BLaER1 treated with 17β-estradiol and CSF1 and Interleukin-3, amounts not matched to agents 10 nM and 100 nM (cell line): ENCODE measurements around the gene IRX2.

Experiments used
- H3K27ac ChIP-seq, 11 experiments: shearing (Covaris generic); formaldehyde crosslinking; 2 replicates each; pipeline ENCODE4 v1.8.1; 2022
- H3K27me3 ChIP-seq, 11 experiments: shearing (Covaris generic); formaldehyde crosslinking; 2 replicates each; pipeline ENCODE4 v1.8.1; 2022
- H3K36me3 ChIP-seq, 11 experiments: shearing (Covaris generic); formaldehyde crosslinking; 2 replicates each; pipeline ENCODE4 v1.8.1; 2022
- H3K4me1 ChIP-seq, 10 experiments: shearing (Covaris generic); formaldehyde crosslinking; 2 replicates each; pipeline ENCODE4 v1.8.1; 2022
- H3K4me2 ChIP-seq, 11 experiments: shearing (Covaris generic); formaldehyde crosslinking; 2 replicates each; pipeline ENCODE4 v1.8.1; 2022
- H3K4me3 ChIP-seq, 10 experiments: shearing (Covaris generic); formaldehyde crosslinking; 2 replicates each; pipeline ENCODE4 v1.8.1; 2022
- H3K9ac ChIP-seq, 11 experiments: shearing (Covaris generic); formaldehyde crosslinking; 2 replicates each; pipeline ENCODE4 v1.8.1; 2022
- H3K9me3 ChIP-seq, 11 experiments: shearing (Covaris generic); formaldehyde crosslinking; replicated peaks in 1 of 11; 2 replicates each; pipeline ENCODE4 v1.8.1; 2022
- H4K20me1 ChIP-seq, 11 experiments: shearing (Covaris generic); formaldehyde crosslinking; 2 replicates each; pipeline ENCODE4 v1.8.1; 2022
- Cebpa-rat ChIP-seq, 11 experiments: shearing (Covaris generic); IDR thresholded peaks; 2 replicates each; pipeline ENCODE4 v1.8.1; 2022

IRX2 gene

DNA sequence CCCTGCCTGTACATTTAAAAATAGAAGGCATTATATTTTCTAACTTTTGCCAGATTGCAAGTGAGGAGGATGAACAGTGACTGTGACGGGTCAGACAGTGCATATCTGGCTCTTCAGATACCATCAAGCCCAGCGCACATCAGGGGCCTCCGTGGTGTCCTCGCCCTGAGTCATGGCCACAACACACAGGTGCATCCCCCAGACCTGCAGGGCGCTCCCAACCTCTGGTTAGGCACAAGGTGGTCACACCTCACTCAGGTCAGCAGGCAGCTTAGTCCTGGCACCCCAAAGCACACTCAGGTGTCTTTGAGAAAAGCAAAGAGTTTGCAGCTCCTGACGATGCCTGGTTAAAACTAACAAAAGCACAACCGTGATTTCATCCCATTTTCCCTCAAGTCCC, 28.6 kb downstream of the IRX2 start:
- Histone ChIP-seq H3K9me3 (no peaks in the 10 kb centered on the region), H3K9ac (no peak overlapping the region), H4K20me1 (no peaks in the 10 kb centered on the region; a peak in 1 of 22 replicates), H3K27me3 (no peaks in the 10 kb centered on the region), H3K4me2 (no peak overlapping the region), H3K4me1 (no peaks in the 10 kb centered on the region), H3K4me3 (no peak overlapping the region), H3K36me3 (no peaks in the 10 kb centered on the region), H3K27ac (no peak overlapping the region)
- no peak for TF ChIP-seq Cebpa-rat (IDR thresholded peaks at IDR 0.05)

DNA sequence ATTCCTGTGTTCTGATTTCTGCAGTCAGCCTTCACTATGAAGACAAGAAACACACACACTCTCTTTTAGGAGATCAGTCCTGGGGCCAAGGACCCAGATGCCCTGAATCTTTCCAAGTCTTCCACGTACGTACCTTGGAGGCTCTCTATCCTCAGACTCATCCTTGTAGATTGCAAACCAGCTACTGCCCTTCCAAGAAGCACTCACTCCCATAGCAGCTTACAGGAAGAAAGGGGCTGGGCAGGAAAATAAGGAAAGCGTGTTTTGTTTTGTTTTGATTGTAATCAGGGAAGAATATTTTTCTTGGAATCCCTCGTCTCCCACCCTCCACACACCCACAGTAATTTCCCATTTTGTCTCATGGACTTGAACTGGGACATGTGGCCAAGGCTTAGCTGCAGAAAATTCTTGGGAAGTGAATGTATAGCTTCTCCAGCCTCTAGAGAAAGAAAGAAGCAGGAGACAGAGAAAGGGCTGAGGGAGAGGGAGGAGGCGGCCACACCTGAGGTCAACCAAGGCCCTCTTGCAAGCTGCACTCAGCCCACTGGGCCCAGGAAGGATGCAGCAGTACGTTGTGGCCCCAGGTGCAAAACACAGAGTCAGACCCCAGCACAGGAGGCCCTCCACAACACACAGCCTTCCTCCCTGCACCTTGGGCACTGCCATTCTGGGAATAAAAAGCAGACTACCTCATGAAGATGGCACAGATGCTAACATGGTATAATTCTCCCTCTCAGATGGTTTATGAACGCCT, 29.9 kb downstream of the IRX2 start:
- H3K36me3 ChIP-seq, result no peaks in the 10 kb centered on the region
- no peaks in the 10 kb centered on the region; a peak in 1 of 22 replicates for H4K20me1 ChIP-seq
- no peaks in the 10 kb centered on the region for H3K9me3 ChIP-seq
- no peak overlapping the region for H3K4me3 ChIP-seq
- H3K4me2 ChIP-seq, result no peak overlapping the region
- no peak for TF ChIP-seq Cebpa-rat (IDR thresholded peaks at IDR 0.05)
- no peak overlapping the region for H3K9ac ChIP-seq
- H3K27me3 ChIP-seq, result no peaks in the 10 kb centered on the region
- no peak overlapping the region for H3K27ac ChIP-seq
- no peaks in the 10 kb centered on the region for H3K4me1 ChIP-seq

DNA sequence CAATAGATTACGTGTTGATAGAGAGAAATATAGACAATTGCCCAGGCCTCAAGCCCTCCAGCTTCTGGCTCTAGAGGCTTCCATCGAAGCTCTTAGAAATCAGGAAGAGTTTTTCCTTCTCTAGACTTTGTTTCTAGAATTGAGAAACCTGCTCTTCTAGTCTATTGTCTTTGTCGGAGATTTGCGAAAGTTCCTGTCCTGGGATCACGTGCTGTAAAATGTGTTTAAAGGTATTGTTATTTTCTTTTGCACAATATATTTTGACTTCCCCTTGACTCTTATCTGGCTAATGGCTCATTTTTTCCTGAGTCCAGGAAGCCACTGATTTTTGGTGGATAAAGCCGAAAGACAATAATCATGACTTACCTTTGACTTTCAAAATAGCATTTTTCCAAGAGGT, 32.1 kb downstream of the IRX2 start:
- H3K27ac ChIP-seq, result no peak overlapping the region
- H3K9ac ChIP-seq, result no peak overlapping the region
- no peak for TF ChIP-seq Cebpa-rat (IDR thresholded peaks at IDR 0.05)
- H3K9me3 ChIP-seq, result no peaks in the 10 kb centered on the region
- H3K4me1 ChIP-seq, result peaks cover 0 to 14% (median 8%) of the 10 kb centered on the region in 10 experiments; a peak in 14 of 20 replicates
- no peaks in the 10 kb centered on the region for H3K27me3 ChIP-seq
- no peak overlapping the region for H3K4me2 ChIP-seq
- H4K20me1 ChIP-seq, result no peaks in the 10 kb centered on the region
- H3K36me3 ChIP-seq, result no peaks in the 10 kb centered on the region
- no peak overlapping the region for H3K4me3 ChIP-seq

DNA sequence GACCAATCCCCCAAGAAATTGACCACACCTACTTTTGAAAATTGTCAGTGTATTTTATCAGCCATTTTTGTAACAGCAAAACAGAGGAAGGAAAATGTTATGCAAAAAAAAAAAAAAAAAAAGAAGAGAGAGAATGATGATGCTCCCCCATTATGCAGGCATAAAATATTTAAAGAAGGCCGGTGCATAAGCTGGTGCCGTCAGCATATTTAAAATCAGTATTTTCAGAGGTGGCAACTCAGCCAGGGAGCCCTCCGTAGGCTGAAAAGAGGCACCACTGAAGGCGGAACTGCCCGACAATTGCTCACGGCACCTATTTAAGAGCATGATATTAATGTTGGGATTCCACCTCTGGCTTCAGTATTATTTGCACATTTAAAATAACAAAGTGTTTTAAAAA, 33.4 kb downstream of the IRX2 start:
- Histone ChIP-seq H3K4me2 (no peak overlapping the region), H3K9ac (no peak overlapping the region), H3K9me3 (no peaks in the 10 kb centered on the region), H4K20me1 (no peaks in the 10 kb centered on the region), H3K36me3 (no peaks in the 10 kb centered on the region), H3K27me3 (no peaks in the 10 kb centered on the region), H3K27ac (no peak overlapping the region), H3K4me1 (peaks cover 0 to 14% (median 8%) of the 10 kb centered on the region in 10 experiments; a peak in 14 of 20 replicates), H3K4me3 (no peak overlapping the region)
- TF ChIP-seq Cebpa-rat (IDR thresholded peaks at IDR 0.05), result no peak

DNA sequence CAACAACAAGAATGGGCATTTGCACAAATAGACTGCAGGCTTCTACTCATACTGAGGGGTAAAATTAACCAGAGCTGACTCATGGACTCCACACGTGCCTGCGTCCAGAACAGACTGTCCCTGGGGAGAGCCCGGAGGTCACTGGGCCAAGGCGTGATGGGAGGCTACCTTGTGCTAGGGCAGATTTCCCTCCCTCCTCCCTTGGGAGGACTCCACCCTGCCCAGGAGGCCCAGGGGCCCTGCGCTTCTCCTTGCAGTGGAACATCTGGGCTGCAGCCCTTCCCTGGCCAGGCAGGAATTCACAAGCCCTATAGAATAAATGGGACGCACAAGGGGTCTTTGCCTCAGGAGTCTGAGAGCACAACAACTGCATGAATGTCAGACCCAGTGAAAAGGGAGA, 35.6 kb downstream of the IRX2 start:
- TF ChIP-seq Cebpa-rat (IDR thresholded peaks at IDR 0.05), result no peak
- Histone ChIP-seq H3K4me1 (peaks cover 0 to 14% (median 8%) of the 10 kb centered on the region in 10 experiments; a peak in 14 of 20 replicates), H3K4me2 (peak overlapping the region in 7 of 11 experiments; percentile 14 to 46 (median 40); a peak in 12 of 22 replicates), H3K9me3 (no peaks in the 10 kb centered on the region), H3K36me3 (no peaks in the 10 kb centered on the region), H3K27me3 (no peaks in the 10 kb centered on the region), H3K9ac (no peak overlapping the region), H3K27ac (no peak overlapping the region), H4K20me1 (no peaks in the 10 kb centered on the region), H3K4me3 (no peak overlapping the region)

DNA sequence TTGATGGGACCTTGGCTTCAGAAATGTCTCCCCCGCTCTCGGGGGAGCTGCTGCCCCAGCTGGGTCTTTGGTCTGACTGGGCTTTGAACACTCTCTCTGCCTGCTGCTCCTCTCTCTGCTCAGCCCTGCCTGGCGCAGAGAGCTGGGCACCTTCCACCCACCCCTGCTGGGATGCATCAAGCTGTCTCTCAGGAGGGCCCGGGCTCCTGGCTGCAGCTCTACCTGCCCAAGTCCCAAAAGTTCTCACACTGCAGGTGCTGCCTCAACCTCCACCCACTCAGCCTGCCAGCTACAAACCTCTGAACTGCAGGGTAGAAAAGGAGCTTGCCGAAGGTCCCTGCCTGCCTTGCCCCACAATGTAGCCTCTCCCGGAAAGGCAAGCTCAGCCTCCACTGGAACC, 36.7 kb downstream of the IRX2 start:
- H3K9ac ChIP-seq, result no peak overlapping the region
- peak overlapping the region in 4 of 11 experiments; percentile 26 to 45 (median 40); a peak in 2 of 22 replicates for H3K4me2 ChIP-seq
- H3K36me3 ChIP-seq, result no peaks in the 10 kb centered on the region
- H3K27ac ChIP-seq, result no peak overlapping the region
- H4K20me1 ChIP-seq, result no peaks in the 10 kb centered on the region
- H3K9me3 ChIP-seq, result no peaks in the 10 kb centered on the region
- H3K27me3 ChIP-seq, result no peaks in the 10 kb centered on the region
- H3K4me3 ChIP-seq, result no peak overlapping the region
- no peak for TF ChIP-seq Cebpa-rat (IDR thresholded peaks at IDR 0.05)
- H3K4me1 ChIP-seq, result peaks cover 0 to 14% (median 8%) of the 10 kb centered on the region in 10 experiments; a peak in 14 of 20 replicates

DNA sequence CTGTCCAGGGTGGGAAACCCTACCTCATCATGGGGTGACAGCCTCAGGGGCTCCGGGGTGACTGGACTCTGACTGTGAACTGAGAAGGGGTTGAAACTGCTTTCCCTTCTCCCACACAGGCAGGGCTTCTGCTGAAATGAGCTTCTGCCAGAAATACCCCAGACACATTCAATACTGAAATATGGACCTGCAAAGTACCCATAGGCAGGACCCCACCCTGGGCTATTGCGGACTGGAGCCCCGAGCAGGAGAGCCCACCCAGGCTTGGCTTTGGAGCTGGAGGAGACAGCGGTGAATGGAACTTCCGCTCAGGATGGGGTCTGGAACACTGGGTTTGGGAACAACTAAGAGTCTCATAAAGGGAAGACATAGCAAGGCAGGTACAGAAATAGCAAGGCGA, 37.5 kb downstream of the IRX2 start:
- Histone ChIP-seq H3K9me3 (no peaks in the 10 kb centered on the region), H3K27ac (no peak overlapping the region), H3K4me2 (no peak overlapping the region), H3K36me3 (no peaks in the 10 kb centered on the region), H3K4me3 (no peak overlapping the region), H3K9ac (no peak overlapping the region), H4K20me1 (no peaks in the 10 kb centered on the region), H3K27me3 (no peaks in the 10 kb centered on the region), H3K4me1 (peaks cover 0 to 14% (median 8%) of the 10 kb centered on the region in 10 experiments; a peak in 14 of 20 replicates)
- TF ChIP-seq Cebpa-rat (IDR thresholded peaks at IDR 0.05), result no peak

DNA sequence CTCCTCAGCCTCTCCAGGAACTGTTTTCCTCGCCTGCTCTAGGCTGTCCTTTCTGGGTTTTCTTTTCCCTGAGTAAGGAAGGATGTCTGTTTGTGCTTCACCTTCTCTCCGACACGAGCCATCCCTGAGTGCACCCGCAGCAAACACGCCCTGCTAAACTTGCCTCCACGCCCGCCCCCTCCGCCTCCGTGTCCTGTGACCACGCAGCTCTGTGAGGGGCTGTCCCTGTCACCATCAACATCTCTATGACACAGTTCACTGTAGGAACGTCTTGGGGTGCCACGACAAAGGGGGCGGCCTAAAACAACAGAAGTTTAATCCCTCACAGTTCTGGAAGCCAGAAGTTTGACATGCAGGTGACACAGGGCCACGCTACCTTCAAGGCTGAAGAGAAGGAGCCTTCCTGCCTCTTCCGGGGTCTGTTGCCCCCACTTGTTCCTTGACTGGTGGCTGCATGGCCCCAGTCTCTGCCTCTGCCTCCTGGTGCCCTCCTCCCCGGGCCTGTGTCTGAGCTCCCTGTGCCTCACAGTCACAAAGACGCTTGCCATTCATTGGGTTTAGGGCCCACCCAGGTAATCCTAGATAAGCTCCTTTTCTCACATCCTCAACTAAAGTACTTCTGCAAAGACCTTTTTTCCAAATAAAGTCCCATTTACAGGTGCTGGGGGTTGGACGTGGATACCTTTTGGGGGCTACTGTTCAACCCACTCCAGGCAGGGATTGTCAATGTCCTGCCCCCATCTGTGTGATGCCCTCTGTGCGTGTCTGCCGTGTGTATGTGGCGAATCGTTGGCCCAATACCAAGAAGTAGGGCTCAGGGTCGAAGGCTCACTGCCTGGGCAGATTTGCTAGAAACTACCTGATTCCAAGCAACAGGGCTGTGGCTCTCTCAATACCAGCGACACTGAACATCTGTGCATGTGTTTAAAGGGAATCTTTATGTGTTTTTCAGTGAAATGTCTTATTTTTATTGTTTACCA, 39.7 kb downstream of the IRX2 start:
- Histone ChIP-seq H3K4me3 (no peak overlapping the region), H3K27ac (no peak overlapping the region), H3K9ac (no peak overlapping the region), H3K36me3 (no peaks in the 10 kb centered on the region), H3K4me1 (peaks cover 0 to 14% (median 8%) of the 10 kb centered on the region in 10 experiments; a peak in 14 of 20 replicates), H3K4me2 (no peak overlapping the region), H3K27me3 (no peaks in the 10 kb centered on the region), H3K9me3 (no peaks in the 10 kb centered on the region), H4K20me1 (no peaks in the 10 kb centered on the region)
- no peak for TF ChIP-seq Cebpa-rat (IDR thresholded peaks at IDR 0.05)

DNA sequence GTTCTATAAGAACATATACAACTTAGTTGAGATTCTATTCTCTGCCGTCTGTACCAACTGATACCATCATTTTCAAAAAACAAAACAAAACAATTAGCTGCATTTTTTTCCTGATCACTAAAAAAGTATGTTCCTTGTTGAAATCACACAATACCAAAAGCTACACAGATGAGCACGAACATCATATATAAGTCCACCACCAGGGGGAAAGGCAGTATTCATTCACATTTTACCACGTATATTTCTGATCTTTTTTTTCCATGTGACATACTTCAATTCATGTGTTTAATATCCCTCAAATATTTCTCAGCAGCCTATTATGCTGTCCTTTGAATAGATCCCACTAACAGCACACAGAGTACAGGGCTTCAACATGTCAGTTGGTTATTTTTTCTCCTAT, 40.6 kb downstream of the IRX2 start:
- H4K20me1 ChIP-seq, result no peaks in the 10 kb centered on the region
- H3K9ac ChIP-seq, result no peak overlapping the region
- no peak for TF ChIP-seq Cebpa-rat (IDR thresholded peaks at IDR 0.05)

More for the DNA sequence above, 40.6 kb downstream of the IRX2 start:
- H3K4me3 ChIP-seq, result no peak overlapping the region
- H3K27ac ChIP-seq, result no peak overlapping the region
- H3K27me3 ChIP-seq, result no peaks in the 10 kb centered on the region
- H3K36me3 ChIP-seq, result no peaks in the 10 kb centered on the region
- no peaks in the 10 kb centered on the region for H3K9me3 ChIP-seq
- peaks cover 0 to 11% (median 6%) of the 10 kb centered on the region in 10 experiments; a peak in 14 of 20 replicates for H3K4me1 ChIP-seq
- H3K4me2 ChIP-seq, result no peak overlapping the region
